Keratinocyte (primary cell): ENCODE measurements around the gene JPT2. TPM values are rescaled to one million over a fixed set of nuclear protein-coding genes. Genes with fewer than 3 reads are reported as not detected.

Source experiments
- DNase-seq: peaks from one replicate; pipeline ENCODE4 v3.0.0-alpha.2; 2011; ENCODE audit warnings: low read depth, missing footprints, low spot score
- FAIRE-seq: peaks from 2 replicates; lab custom pipeline; 2011; peaks lifted over from hg19 to GRCh38; lab: Jason Lieb, UNC
- H2AFZ ChIP-seq: 2 replicates; pipeline ENCODE4 v1.6.0; 2012; ENCODE audit warnings: low read length, control low read depth, inconsistent platforms; ENCODE audit not compliant: control insufficient read depth
- H3K27ac ChIP-seq: 2 replicates; pipeline ENCODE4 v1.5.1; 2011; ENCODE audit warnings: low read length; ENCODE audit not compliant: control insufficient read depth, insufficient read depth
- H3K27me3 ChIP-seq: 3 replicates; pipeline ENCODE4 v1.6.0; 2011; ENCODE audit warnings: low read length; ENCODE audit not compliant: control insufficient read depth, insufficient read depth; ENCODE audit errors: extremely low read depth
- H3K36me3 ChIP-seq, 2 experiments: 2 replicates in 1 of 2; 3 replicates in 1 of 2; pipeline ENCODE4 v1.5.1; 2011; ENCODE audit warnings: low read length in 2 of 2, mild to moderate bottlenecking in 1 of 2; ENCODE audit not compliant: control insufficient read depth in 2 of 2, insufficient read depth in 2 of 2; ENCODE audit errors: extremely low read depth in 1 of 2
- H3K4me1 ChIP-seq: 3 replicates; pipeline ENCODE4 v1.5.1; 2011; ENCODE audit warnings: low read length; ENCODE audit not compliant: control insufficient read depth, insufficient read depth; ENCODE audit errors: extremely low read depth
- H3K4me2 ChIP-seq: 3 replicates; pipeline ENCODE4 v1.6.0; 2011; ENCODE audit warnings: low read depth, low read length; ENCODE audit not compliant: control insufficient read depth, insufficient read depth; ENCODE audit errors: extremely low read depth
- H3K4me3 ChIP-seq, 3 experiments: fragments of 200-600 bp in 1 of 3; sonication (generic) in 1 of 3; 2 replicates in 2 of 3; 3 replicates in 1 of 3; pipeline ENCODE4 v1.5.1; 2011 to 2016; ENCODE audit warnings: low read length in 3 of 3, mild to moderate bottlenecking in 3 of 3, control low read depth in 2 of 3, inconsistent platforms in 1 of 3, low read depth in 1 of 3, mixed read lengths in 1 of 3, mixed run types in 1 of 3, moderate library complexity in 1 of 3; ENCODE audit not compliant: control insufficient read depth in 2 of 3, insufficient read depth in 2 of 3; ENCODE audit errors: extremely low read depth in 1 of 3
- H3K79me2 ChIP-seq: 2 replicates; pipeline ENCODE4 v1.6.0; 2012; ENCODE audit warnings: low read length; ENCODE audit not compliant: control insufficient read depth, insufficient read depth
- H3K9ac ChIP-seq: 3 replicates; pipeline ENCODE4 v1.6.0; 2011; ENCODE audit warnings: low read length; ENCODE audit not compliant: control insufficient read depth, insufficient read depth; ENCODE audit errors: extremely low read depth
- H3K9me1 ChIP-seq: 3 replicates; pipeline ENCODE4 v1.6.0; 2011; ENCODE audit warnings: low read length; ENCODE audit not compliant: control insufficient read depth, insufficient read depth; ENCODE audit errors: extremely low read depth
- H3K9me3 ChIP-seq: 2 replicates; pipeline ENCODE4 v1.5.1; 2012; ENCODE audit warnings: low read depth, low read length; ENCODE audit not compliant: control insufficient read depth
- H4K20me1 ChIP-seq: 3 replicates; pipeline ENCODE4 v1.6.0; 2011; ENCODE audit warnings: low read length; ENCODE audit not compliant: control insufficient read depth, insufficient read depth; ENCODE audit errors: extremely low read depth
- EZH2 ChIP-seq: IDR thresholded peaks from one replicate; pipeline ENCODE4 v1.6.1; 2012; ENCODE audit warnings: inconsistent platforms, mild to moderate bottlenecking, low read length, moderate library complexity
- dilution Hi-C: fragments of 300-500 bp; cut with MboI; formaldehyde crosslinking; loops from one replicate; pipeline ENCODE4 v1.7.0; 2020; ENCODE audit warnings: low sequenced_read_pairs; ENCODE audit not compliant: extremely low pct_ligation_motif_present
- polyA minus RNA-seq, 3 experiments: library from RNA; depleted of rRNA, polyadenylated mRNA; stranded (reverse); fragments of >200 nt; gene quantifications; 1 replicate in 1 of 3; 2 replicates in 1 of 3; 3 replicates in 1 of 3; pipeline ENCODE4 v1.2.3, GENCODE V29; 2011
- polyA plus RNA-seq, 5 experiments: library from polyadenylated mRNA; depleted of rRNA in 3 of 5; stranded (reverse) in 3 of 5; stranded (forward) in 1 of 5; unstranded in 1 of 5; fragments of >200 nt; gene quantifications; 1 replicate in 1 of 5; 2 replicates in 3 of 5; 3 replicates in 1 of 5; pipeline versions ENCODE4 v1.2.1 to v1.2.3, GENCODE V29; 2011 to 2012; ENCODE audit warnings: missing spikeins in 2 of 5, low read depth in 1 of 5, low replicate concordance in 1 of 5
- TF ChIP-seq, protein P1 (sequence below), 3 experiments: IDR thresholded peaks in 1 of 3; conservative IDR thresholded peaks in 1 of 3; optimal IDR thresholded peaks in 1 of 3; 2 replicates in 2 of 3; 3 replicates in 1 of 3; pipeline versions ENCODE3 to v1.5.1; 2011; ENCODE audit warnings: low read length in 3 of 3, mild to moderate bottlenecking in 3 of 3, moderate library complexity in 2 of 3, control low read depth in 1 of 3, inconsistent platforms in 1 of 3; ENCODE audit not compliant: insufficient read depth in 2 of 3; ENCODE audit errors: extremely low read depth in 1 of 3

The JPT2 gene, protein sequence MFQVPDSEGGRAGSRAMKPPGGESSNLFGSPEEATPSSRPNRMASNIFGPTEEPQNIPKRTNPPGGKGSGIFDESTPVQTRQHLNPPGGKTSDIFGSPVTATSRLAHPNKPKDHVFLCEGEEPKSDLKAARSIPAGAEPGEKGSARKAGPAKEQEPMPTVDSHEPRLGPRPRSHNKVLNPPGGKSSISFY
- polyA plus RNA-seq, result 108 to 198 TPM (median 166 TPM) in 3 replicates
- polyA plus RNA-seq (2011; ENCODE audit: low read depth), result 134 TPM
- polyA plus RNA-seq (2011; cell fraction: cytosol; rRNA removed), result 92.6 and 124 TPM in 2 replicates
- polyA plus RNA-seq (2011; cell fraction: nucleus; rRNA removed), result 76.0 and 90.7 TPM in 2 replicates
- 46.4 and 131 TPM in 2 replicates for polyA plus RNA-seq (2012; ENCODE audit: low replicate concordance)
- polyA minus RNA-seq, result 67.2 to 91.0 TPM (median 76.4 TPM) in 3 replicates
- polyA minus RNA-seq (2011; cell fraction: cytosol; rRNA and poly(A)+ RNA removed), result 88.4 TPM
- polyA minus RNA-seq (2011; cell fraction: nucleus; rRNA and poly(A)+ RNA removed), result 33.7 and 62.7 TPM in 2 replicates

DNA sequence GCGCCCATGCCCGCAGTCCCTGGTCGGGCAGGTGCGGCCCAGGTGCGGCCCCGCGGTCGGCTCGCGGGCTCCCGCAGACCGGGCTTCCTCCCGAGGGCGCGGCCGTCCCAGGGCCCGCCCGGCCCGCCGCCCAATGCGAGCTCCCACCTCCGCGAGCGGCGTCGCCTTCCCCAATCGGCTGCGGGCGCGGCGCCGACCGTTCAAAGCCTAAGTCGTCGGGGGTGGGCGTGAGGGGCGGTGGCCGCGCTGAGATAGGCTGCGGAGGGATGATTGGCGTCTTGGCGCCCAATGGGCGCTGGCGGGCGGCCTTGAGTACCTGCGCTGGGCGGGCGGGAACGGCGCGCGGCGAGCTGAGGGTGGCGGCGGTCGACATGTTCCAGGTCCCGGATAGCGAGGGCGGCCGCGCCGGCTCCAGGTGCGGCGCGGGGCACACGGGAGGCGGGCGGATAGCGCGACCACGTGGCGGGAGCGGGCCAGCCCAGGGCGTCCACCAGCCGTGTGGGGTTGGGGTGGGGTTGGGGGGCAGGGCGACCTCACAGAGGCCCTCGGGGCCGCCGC is at the start of gene JPT2:
JPT2 (plus strand) TSS at position 338 of the 558 bp plus-strand sequence; CDS start at position 372, 34 bp downstream.
- H3K9ac ChIP-seq, result peak within 1 kb of the TSS; percentile 96
- H3K79me2 ChIP-seq, result peaks cover 45% of the 10 kb centered on the region
- no peaks in the 10 kb centered on the region for H3K9me1 ChIP-seq
- peak within 1 kb of the TSS; percentile 22 for H2AFZ ChIP-seq
- H3K4me1 ChIP-seq, result peaks cover 33% of the 10 kb centered on the region
- DNase-seq (peak; percentile 80), FAIRE-seq (no peak)
- H3K4me2 ChIP-seq, result peak within 1 kb of the TSS; percentile 97
- H4K20me1 ChIP-seq, result peaks cover 3% of the 10 kb centered on the region
- TF ChIP-seq EZH2, result no peak
- TF ChIP-seq, protein P1, sequence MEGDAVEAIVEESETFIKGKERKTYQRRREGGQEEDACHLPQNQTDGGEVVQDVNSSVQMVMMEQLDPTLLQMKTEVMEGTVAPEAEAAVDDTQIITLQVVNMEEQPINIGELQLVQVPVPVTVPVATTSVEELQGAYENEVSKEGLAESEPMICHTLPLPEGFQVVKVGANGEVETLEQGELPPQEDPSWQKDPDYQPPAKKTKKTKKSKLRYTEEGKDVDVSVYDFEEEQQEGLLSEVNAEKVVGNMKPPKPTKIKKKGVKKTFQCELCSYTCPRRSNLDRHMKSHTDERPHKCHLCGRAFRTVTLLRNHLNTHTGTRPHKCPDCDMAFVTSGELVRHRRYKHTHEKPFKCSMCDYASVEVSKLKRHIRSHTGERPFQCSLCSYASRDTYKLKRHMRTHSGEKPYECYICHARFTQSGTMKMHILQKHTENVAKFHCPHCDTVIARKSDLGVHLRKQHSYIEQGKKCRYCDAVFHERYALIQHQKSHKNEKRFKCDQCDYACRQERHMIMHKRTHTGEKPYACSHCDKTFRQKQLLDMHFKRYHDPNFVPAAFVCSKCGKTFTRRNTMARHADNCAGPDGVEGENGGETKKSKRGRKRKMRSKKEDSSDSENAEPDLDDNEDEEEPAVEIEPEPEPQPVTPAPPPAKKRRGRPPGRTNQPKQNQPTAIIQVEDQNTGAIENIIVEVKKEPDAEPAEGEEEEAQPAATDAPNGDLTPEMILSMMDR (optimal IDR thresholded peaks at IDR 0.05 in 1 of 3, IDR thresholded peaks at IDR 0.05 in 1 of 3, conservative IDR thresholded peaks at IDR 0.05 in 1 of 3; ENCODE audit: extremely low read depth in 1 of 3, insufficient read depth in 2 of 3, low read length in 3 of 3), result no peak
- H3K27ac ChIP-seq, result peak within 1 kb of the TSS; percentile 95
- peaks cover 15 to 28% of the 10 kb centered on the region in 2 experiments for H3K36me3 ChIP-seq
- dilution Hi-C loops, result no loop called here
- H3K9me3 ChIP-seq, result no peaks in the 10 kb centered on the region
- no peaks in the 10 kb centered on the region for H3K27me3 ChIP-seq
- peak within 1 kb of the TSS; percentile 85 to 95 (median 87) for H3K4me3 ChIP-seq

DNA sequence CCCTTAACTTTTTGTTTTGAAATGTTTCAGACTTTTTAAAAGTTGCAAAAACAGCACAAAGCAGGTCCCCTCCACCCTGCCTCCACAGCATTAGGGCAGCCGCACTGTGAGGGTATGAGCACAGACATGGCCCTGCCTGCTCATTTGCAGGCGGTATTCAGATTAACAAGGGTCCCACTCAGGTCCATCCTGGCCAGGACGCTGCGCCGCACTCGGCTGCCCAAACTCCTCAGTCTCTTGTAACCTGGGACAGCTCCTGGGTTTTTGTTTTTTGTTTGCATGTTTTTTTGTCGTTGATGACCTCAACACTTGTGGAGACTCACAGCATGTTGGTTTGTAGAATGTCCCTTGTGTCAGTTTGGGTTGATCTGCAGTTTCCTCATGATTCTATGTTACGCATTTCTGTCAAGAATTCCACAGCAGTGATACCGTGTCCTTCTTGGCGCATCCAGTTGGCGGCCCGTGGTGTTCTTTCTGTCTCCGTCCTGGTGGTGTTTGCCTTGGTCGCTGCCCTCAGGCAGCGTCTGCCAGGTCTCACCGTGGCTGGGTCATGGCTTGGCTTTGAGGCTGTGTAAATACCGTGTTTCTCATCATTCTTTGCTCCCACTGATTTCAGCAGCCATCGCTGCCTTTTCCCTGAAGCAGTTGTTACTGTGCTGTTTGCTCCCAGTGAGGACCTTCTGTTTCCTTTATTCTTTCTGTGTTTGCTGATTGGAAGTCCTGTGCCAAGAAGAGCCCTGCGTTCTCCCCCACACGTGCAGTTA is 47.4 kb upstream of the JPT2 start:
- dilution Hi-C loops, result no loop called here
- DNase-seq (no peak), FAIRE-seq (no peak)
- Histone ChIP-seq H3K79me2 (peaks cover 67% of the 10 kb centered on the region), H3K9me3 (no peaks in the 10 kb centered on the region), H3K4me1 (no peaks in the 10 kb centered on the region), H3K27me3 (no peaks in the 10 kb centered on the region), H2AFZ (no peak overlapping the region), H3K9ac (no peak overlapping the region), H4K20me1 (peaks cover 17% of the 10 kb centered on the region), H3K4me2 (no peak overlapping the region), H3K9me1 (no peaks in the 10 kb centered on the region), H3K36me3 (peaks cover 36 to 50% of the 10 kb centered on the region in 2 experiments), H3K4me3 (no peak overlapping the region), H3K27ac (no peak overlapping the region)
- no peak for TF ChIP-seq EZH2
- TF ChIP-seq, protein P1 (optimal IDR thresholded peaks at IDR 0.05 in 1 of 3, IDR thresholded peaks at IDR 0.05 in 1 of 3, conservative IDR thresholded peaks at IDR 0.05 in 1 of 3; ENCODE audit: extremely low read depth in 1 of 3, insufficient read depth in 2 of 3, low read length in 3 of 3), result no peak
